HG02884 (cell line): Measurements from ENCODE around the gene ZFYVE19.

ENCODE experiments used
- ATAC-seq: cut with Tn5 transposase; IDR thresholded peaks from one replicate; pipeline ENCODE4 v1.9.1; 2021; ENCODE audit warnings: mild to moderate bottlenecking, moderate library complexity; ENCODE audit not compliant: unreplicated experiment

The ZFYVE19 gene

DNA sequence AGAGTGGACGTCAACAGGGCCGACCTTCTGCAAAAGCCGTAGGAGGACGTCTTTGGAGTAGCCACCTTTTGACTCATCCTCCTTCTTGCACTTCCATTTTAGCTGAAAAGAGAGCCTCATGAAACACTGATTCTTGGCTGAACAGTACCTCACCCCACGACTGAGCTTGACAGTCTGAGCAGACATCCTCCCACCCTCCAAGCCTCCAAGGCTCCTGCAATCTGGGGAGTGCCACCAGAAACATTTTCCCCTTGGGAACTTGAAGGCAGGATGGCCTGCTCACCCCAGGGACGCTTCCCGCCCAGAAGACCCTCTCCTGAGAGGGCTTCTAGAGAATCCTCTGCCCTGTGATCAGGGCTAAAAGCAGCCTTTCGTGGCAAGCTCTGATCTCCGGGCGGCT lies 31.9 kb upstream of the ZFYVE19 start:
- ATAC-seq = no peak

DNA sequence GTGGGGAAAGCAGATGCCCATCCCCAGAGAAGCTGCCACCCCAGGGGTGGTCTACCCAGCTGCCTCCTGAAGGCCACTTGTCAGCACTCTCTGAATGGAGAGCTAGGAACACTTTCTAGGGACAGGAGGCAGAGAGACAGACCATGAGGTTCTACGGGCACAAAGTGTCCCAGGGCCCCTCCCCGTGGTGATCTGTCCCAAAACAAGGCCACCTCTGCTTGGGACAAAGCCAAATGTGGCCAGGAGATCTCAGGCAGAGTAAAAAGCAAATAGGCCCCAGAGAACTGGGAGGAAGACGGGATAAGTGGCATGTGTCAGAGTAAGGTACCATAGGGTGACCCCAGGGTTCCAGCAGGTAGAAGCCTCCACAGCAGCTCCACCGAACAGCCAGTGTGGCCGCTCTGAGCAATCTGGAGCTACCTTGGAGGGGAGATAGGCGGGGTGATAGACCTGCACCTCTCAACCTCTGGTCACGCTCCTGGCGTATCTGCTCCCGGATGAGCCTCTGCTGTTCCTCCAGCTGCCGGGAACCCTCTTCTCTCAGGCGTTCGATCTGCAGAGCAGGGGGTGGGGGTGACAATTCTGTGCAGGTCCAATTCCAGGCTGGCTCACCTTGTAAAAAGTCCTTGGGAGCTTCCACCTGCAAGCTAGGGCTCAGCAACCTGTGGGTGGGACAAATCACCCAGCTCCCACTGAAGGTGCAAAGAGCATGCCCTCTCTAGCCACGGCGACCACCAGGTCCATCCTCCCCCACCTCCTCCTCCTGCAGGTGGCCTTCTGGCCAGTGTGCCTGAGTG lies 31.0 kb upstream of the ZFYVE19 start:
- no peak for ATAC-seq

DNA sequence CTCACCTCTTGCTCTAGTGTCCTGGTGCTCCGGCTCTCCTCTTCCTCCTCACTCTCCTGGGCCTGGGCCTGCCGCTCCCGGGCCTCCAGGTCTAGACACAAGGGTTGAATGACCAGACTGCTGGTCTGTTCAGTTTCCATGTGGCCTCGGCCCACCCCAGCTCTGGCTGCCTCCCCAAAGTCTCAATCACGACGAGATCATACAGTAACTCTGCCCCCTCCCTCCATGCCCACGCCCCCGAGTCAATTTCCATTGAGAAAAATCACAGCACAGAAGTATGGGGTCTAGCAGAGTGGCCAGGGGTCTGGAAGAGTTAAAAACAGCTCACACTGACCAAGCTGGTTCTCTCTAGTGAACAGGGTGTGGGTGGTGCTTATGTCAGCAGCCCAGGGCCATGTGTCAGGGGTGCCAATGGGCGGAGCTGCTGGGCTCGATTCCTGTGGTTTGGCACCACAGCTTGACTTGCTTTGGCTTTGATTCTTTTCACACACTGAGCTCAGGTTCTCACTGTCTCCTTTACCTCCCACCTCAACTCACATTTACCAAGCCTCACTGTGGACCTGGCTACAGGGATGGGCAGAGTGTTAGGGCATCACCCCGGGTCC lies 30.2 kb upstream of the ZFYVE19 start:
- ATAC-seq = no peak

DNA sequence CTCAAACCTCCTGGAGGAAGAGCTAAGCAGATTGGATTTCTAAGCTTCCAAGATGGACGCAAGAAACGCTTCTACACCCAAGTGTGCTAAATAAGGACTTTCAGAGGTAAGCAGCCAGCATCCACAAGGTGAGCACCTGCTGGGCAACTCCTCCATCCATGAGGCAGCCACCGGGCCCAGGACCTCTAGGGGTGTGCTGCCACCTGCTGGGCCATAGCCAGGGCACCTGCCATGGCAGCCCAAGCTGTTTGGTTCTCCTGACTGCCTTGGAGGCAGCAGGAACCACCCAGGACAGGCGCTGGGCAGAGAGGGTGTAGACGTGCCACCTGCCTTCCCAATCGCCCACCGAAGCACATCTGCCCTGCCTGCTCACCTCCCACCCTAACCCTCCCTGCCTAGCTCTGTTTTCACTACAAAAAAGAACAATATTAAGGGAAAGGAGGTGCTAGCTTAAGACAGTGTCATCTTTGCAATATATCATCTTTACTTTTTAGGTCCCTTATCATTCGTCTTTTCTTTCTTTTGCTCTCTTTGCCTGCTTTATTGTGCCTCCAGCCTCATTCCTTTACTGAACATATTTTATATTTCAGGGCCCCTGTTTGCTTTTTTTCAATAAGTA lies 24.2 kb upstream of the ZFYVE19 start:
- no peak for ATAC-seq

DNA sequence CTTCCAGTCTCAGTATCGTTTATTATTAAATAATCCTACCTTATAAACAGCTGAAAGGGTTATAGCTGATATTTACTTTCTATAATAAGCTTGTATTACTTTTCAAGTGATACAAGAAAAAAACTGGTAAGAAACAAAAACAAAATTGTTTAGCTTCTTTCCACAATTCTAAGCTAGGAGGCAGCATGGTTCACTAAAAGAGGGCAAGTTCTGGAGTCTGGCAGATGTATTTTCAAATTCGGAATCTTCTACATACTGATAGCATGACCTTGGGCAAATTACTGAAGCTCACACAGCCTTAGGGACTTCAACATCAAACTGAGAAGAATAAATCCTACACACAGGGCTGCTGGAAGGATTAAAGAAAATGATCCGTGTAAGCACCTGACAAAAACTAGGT lies 21.7 kb upstream of the ZFYVE19 start:
- ATAC-seq = no peak

DNA sequence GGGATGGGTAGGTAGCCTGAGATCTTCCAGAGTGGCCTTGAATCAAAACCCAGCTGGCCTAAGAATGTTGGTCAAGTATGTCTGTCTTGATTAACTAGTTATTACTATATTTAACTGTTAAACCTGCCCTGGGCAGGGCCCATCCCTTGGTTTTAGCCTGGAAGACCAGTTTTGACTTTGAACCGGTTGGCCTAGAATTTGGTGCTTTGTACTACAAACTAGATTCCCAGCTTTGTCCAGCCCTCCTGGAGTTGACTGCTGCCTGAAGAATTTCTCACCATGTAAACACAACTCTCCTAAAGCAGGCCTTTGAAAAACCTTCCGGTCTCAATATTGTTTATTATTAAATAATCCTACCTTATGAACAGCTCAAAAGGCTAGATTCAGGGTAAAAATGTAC lies 21.1 kb upstream of the ZFYVE19 start:
- ATAC-seq = no peak

DNA sequence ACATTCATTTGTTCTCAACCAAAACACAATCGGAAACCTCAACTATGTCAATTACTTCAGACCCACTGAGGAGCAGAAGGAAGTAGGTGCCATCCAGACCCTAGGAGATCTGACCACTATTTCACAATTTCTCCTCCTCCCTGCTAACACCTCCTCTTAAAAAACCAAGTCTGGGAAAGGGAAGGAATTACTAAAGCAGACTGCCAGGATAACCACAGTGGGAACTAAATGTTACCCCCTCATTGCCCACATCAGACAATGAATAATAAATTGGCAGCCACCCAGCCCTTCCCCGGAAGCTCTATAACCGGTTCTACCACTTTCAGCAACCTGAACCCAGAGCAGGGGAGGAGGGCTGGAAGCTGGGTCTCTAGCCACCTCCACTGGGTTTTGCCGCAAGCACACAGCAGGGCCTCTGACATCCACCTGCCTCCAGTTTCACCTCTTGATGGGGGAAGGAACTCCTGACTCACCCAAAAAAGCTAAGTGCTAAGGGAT lies 19.5 kb upstream of the ZFYVE19 start:
- ATAC-seq = no peak

DNA sequence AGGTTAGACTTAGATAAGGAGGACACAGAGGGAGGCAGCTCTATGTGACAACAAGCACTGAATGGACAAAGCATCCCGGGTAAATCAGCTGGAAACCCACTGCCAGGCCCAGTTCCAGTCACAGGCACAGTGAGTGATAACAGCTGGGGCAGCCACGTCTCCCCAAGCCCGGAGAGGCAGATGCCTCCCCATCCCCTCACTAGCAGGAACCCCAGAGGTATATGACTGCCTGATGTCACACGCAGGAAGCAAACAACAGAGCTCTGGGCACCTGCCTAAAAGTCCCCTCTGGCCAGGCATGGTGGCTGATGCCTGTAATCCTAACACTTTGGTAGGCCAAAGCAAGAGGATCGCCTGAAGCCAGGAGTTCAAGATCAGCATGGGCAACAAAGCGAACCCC lies 18.9 kb upstream of the ZFYVE19 start:
- no peak for ATAC-seq

DNA sequence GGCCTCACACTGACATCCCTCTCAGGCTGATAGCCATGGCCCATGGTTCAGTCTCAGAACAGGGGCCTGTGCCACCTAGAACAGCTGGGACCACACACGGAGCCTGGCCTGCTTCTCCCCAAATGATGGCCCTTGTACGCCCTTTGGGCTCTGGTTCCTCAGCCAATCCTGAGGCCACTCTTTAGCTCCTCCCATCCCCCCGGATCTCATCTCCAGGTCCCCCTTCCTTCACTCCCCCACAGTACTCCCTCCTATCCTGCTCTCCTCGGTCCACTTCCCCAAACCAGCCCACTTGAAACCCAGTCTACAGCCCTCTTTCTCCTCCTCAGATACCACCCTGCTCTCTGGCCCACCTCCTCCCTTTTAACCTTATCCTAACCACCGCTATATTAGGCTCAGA lies 17.8 kb upstream of the ZFYVE19 start:
- no peak for ATAC-seq

DNA sequence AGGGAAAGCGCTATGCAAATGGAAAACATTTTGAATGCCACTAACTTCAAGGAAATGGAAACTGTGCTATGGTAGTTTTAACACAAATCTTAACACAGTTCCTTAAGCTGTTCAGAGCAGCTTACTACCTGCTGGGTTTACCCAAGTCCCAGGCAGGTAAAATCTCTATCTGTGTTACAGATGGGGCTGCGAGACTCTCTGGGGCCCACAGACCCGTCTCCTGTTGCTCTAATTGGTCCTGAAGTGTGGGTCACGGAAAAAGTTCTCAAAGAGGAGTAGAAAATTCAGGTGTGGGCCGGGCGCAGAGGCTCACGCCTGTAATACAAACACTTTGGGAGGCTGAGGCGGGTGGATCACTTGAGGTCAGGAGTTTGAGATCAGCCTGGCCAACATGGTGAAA lies 16.9 kb upstream of the ZFYVE19 start:
- ATAC-seq = no peak

DNA sequence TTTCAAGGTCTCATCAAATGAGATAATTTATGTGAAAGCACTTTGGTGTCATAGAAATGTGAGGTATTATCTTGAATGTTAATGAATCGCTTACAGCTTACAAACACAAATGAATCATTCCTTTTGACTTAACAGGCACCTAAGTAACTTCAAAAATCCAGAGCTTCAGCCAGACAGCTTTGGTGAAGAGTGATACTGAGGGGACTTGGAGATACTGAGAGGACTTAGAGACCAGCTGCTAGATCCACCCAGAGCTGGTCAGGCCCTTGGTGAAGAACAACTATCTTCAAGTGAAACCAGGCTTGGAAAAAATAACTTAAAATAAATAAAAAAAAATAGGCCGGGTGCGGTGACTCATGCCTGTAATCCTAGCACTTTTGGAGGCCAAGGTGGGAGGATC lies 16.2 kb upstream of the ZFYVE19 start:
- ATAC-seq = no peak

DNA sequence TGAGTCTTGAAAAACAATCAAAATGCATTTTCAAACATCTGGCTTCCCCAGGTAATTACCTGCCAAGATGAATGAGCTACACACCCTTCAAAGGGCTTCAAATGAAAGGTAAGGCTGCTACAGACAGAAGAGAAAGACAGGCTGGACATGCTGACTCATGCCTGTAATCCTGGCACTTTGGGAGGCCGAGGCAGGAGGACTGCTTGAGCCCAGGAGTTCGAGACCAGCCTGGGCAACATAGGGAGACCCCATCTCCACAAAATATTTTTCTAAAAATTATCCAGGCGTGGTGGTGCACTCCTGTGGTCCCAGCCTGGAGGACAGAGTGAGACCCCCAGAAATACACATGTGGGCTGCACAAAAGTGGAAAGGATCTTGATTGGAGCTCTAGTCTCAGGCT lies 14.5 kb upstream of the ZFYVE19 start:
- ATAC-seq = no peak

DNA sequence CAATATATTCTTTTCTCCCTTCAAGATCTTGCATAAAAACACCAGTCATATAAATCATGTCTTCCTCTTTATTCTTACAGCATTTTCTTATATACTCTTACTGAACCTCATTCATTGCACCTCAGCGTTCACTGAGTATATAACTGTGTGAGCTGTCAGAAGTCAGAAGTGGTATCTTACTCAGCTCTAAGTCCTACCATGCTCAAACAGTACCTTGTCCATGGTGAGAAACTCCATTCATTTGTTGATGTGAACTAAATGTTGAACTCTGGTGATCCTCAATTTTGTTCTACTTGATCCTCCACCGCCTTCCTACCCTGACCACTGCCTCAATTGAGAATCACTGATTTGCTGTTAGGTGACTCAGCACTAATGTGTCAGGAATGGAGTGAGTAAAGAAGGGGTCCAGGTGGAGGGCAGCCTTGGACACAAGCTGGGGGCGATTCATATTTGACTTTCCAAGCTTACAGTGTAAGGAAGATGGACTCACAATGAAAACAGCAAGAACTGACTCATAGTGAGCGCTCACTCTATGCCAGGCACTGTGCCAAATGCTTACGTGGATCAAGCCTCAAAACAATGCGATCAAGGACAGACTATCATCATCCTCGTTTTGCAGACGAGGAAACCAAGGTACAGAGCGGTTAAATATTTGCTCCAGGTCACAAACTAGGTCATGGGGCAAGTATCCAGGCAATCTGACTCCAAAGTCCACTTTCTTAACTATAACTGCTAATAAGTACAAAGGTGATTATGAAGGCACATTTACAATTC lies 13.5 kb upstream of the ZFYVE19 start:
- no peak for ATAC-seq

DNA sequence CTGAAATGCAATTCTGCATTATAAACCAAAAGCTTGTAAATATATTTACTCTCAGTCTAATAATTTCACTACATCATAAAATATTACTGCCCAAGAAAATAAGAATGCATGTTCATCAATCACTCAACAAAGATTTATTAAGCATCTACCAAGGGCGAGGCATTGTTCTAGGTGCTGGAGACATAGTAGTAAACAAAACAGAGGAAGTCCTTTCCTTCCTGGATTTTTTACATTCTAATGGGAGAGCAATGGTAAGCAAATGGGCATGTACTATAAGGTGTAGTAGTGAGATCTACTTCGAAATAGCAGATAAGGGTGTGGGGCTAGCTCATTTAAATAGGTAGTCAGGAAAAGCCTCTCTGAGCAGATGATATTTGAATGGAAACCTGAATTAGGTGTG lies 10.8 kb upstream of the ZFYVE19 start:
- no peak for ATAC-seq

DNA sequence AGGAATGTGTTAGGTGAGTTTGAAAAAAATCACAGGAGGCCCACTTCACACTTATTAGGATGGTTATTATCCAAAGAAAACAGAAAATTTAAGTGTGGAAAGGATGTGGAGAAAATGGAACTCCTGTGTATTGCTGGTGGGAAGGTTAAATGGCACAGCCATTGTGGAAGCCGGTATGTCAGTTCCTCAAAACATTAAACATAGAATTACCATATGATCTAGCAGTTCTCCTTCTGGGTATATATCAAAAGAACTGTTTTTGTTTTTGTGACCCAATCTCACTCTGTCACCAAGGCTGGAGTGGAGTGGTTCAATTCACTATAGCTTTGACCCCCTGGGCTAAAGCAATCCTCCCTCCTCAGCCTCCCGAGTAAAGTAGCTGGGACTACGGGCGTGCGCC lies 10.4 kb upstream of the ZFYVE19 start:
- no peak for ATAC-seq

DNA sequence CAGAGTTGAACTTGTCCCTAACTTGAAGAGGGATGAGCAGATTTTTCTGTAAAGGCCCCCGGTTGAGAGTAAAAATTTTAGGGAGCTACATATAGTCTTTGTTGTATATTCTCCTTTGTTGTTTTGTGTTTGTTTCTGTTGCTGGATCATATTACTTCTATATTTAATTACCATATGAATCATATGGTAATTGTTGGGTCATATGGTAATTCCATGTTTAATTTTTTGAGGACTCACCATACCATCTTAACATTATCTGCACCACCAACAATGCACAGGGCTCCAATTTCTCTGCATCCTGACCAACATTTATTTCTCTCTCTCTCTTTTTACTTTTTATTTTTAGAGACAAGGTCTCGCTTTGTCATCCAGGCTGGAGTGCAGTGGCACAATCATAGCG lies 7.4 kb upstream of the ZFYVE19 start:
- ATAC-seq = no peak

DNA sequence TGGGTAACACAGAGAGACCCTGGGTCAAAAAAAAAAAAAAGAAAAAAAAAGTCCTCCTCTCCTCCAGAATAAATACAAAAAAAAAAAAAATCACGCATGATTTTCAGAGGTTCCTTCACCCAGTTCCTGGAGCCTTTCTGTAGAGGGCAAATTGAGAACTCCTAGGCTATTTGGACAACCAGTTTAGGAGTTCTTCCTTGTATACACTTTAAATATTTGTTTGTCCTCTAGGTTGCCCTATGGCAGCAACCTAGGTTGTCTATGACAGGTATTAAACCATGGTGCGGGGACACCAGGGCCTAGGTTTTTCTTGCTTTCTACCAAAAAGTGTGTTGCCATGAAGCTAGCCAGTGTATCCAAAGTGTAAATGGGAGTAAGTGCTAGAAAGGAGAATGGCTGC lies 3.8 kb upstream of the ZFYVE19 start:
- no peak for ATAC-seq

DNA sequence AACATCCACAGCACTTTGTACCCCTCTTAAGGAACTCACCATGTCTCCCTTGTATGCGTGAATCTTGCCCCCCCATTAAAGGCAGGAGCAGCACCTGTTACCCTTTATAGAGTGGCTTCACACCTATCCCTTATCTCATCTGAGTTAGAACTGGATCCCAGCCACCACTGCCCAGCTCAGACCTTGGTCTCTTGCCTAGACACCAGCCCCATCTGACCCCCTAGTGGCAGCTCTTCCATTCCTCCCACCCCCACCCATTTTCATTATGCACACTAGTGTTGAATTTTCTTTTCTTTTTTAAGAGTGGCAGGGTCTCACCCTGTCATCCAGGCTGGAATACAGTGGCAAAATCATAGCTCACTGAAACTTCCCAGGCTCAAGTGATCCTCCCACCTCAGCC lies 3.2 kb upstream of the ZFYVE19 start:
- no peak for ATAC-seq

DNA sequence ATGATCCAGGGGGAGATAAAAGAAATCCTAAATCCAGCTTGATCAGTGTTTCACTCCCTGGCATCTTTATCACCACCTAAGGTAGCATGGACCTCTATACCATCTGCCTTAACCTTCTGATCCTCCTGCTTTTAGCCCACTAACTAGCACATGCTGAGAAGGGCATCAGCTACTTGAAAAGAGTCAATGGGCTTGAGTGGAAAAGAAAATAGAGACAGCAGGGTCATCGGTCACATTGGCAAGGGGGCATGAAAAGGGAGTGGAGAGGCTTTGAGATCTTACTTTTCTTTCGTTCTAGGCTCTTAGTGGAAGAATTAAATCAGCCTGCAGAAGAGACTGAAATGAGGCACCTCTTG lies 239 bp upstream of the ZFYVE19 start:
- ATAC-seq = no peak

DNA sequence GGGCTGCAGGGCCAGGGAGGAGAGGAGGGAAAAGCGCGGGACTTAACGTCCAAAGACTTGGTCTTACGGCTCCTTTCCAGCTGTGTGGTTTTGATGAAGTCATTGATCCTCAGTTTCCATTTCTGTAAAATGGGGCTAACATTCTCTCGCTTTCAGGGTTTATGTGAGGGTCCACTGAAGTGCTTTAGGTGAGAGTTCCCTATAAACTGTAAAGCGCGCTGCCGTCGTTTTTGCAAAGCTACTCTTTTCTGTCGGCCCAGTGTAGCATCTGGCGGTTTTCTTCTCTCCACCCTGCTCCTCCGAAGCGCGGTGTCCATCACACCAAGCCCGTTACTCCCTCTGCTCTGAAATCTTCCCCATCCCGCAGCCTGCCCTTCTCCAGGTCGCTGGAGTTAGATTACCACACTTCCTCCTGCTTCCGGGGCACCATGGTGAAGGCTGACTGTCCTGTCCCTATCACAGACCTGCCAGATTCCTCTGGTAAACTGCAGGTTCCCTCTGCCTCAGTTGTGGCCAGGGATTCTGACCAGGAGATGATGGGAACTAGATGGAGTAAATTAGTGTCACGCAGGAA lies 1.1 kb downstream of the ZFYVE19 start:
- ATAC-seq = no peak

DNA sequence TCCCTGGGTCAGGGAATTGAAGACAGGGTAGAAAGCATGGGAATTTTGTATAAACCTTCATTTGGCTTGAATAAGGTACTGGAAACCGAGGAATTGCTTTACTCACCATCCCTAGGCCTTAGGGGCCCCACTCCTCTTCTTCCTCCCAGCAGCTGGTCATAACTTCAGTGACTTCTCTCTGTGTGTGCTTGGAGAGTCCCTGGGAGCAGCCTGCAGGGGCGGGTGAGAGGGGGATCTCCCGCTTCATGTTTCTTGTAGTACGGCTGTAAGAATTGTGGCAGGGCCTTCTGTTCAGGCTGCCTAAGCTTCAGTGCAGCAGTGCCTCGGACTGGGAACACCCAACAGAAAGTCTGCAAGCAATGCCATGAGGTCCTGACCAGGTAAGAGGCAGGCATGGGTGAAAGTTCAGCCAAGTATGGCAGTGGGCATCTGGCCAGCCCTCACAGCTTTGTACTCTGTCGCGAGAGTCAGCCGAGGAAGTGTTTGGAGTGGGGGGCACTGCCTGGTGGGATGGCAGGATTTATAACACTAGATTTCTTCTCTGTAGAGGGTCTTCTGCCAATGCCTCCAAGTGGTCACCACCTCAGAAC lies 2.1 kb downstream of the ZFYVE19 start:
- ATAC-seq = no peak
